GM12892 (cell line): ENCODE measurements around the gene ARHGAP21.

Source experiments
- POLR2A ChIP-seq: IDR thresholded peaks from 2 replicates; pipeline ENCODE4 v1.6.1; 2011; ENCODE audit warnings: low read depth, low read length, control low read depth
- POLR2AphosphoS5 ChIP-seq: IDR thresholded peaks from 2 replicates; pipeline ENCODE4 v1.6.1; 2011; ENCODE audit warnings: low read depth, low read length, control low read depth
- TAF1 ChIP-seq: IDR thresholded peaks from 2 replicates; pipeline ENCODE4 v1.6.1; 2011; ENCODE audit warnings: low read depth, mild to moderate bottlenecking, control low read depth, low read length, borderline replicate concordance

GRCh38 chr10:24726626-24727025 is 2.9 kb upstream of the ARHGAP21 start:
- no peak for TF ChIP-seq POLR2AphosphoS5
- TF ChIP-seq TAF1, result no peak
- TF ChIP-seq POLR2A, result no peak
